GM12891 (cell line): ENCODE measurements around the gene LTO1.
A peak's percentile ranks its signal among the peaks of the same experiment; 100 is the strongest.

ENCODE experiments used
- DNase-seq: peaks from one replicate; pipeline ENCODE4 v3.0.0; 2011; ENCODE audit warnings: low spot score; ENCODE audit not compliant: insufficient read length
- FAIRE-seq: peaks from 2 replicates; lab custom pipeline; 2011; peaks lifted over from hg19 to GRCh38; lab: Jason Lieb, UNC
- PAX5 ChIP-seq: IDR thresholded peaks from 2 replicates; pipeline ENCODE4 v1.6.1; 2011; ENCODE audit warnings: low read length, moderate library complexity, mild to moderate bottlenecking; ENCODE audit not compliant: insufficient read depth, severe bottlenecking
- POLR2A ChIP-seq: IDR thresholded peaks from 2 replicates; pipeline ENCODE4 v1.6.1; 2011; ENCODE audit warnings: low read depth, low read length, control low read depth
- POLR2AphosphoS5 ChIP-seq: IDR thresholded peaks from 2 replicates; pipeline ENCODE4 v1.6.1; 2011; ENCODE audit warnings: low read depth, low read length, control low read depth
- POU2F2 ChIP-seq: IDR thresholded peaks from 2 replicates; pipeline ENCODE4 v1.6.1; 2011; ENCODE audit warnings: low read depth, mild to moderate bottlenecking, control low read depth, low read length, moderate library complexity
- SPI1 ChIP-seq: IDR thresholded peaks from 2 replicates; pipeline ENCODE4 v1.6.1; 2011; ENCODE audit warnings: low read depth, low read length, control low read depth
- TAF1 ChIP-seq: IDR thresholded peaks from 2 replicates; pipeline ENCODE4 v1.6.1; 2011; ENCODE audit warnings: low read depth, low read length, control low read depth

The LTO1 gene

GRCh38 chr11:69641681-69642548 is 33.2 kb downstream of the LTO1 start:
- DNase-seq = no peak
- FAIRE-seq = no peak
- TF ChIP-seq POLR2A = no peak
- TF ChIP-seq PAX5 = no peak
- no peak for TF ChIP-seq POLR2AphosphoS5
- no peak for TF ChIP-seq POU2F2
- no peak for TF ChIP-seq TAF1
- no peak for TF ChIP-seq SPI1

DNA sequence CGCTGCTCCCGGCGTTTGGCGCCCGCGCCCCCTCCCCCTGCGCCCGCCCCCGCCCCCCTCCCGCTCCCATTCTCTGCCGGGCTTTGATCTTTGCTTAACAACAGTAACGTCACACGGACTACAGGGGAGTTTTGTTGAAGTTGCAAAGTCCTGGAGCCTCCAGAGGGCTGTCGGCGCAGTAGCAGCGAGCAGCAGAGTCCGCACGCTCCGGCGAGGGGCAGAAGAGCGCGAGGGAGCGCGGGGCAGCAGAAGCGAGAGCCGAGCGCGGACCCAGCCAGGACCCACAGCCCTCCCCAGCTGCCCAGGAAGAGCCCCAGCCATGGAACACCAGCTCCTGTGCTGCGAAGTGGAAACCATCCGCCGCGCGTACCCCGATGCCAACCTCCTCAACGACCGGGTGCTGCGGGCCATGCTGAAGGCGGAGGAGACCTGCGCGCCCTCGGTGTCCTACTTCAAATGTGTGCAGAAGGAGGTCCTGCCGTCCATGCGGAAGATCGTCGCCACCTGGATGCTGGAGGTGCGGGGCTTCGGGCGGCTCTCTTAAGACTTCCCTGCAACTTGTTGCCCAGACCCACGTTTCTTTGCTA is 34.1 kb downstream of the LTO1 start, which contains the start of gene CCND1:
Gene CCND1 (plus strand): TSS at position 162 of the 587 bp plus-strand sequence. CDS start 158 bp downstream, at position 320.
- FAIRE-seq (peak; percentile 67), DNase-seq (no peak)
- no peak for TF ChIP-seq PAX5
- TF ChIP-seq TAF1 = peak; percentile 43; the same call in 1 of the 2 replicates
- no peak for TF ChIP-seq SPI1
- TF ChIP-seq POLR2AphosphoS5 = peak; percentile 82
- peak; percentile 78 for TF ChIP-seq POLR2A

DNA sequence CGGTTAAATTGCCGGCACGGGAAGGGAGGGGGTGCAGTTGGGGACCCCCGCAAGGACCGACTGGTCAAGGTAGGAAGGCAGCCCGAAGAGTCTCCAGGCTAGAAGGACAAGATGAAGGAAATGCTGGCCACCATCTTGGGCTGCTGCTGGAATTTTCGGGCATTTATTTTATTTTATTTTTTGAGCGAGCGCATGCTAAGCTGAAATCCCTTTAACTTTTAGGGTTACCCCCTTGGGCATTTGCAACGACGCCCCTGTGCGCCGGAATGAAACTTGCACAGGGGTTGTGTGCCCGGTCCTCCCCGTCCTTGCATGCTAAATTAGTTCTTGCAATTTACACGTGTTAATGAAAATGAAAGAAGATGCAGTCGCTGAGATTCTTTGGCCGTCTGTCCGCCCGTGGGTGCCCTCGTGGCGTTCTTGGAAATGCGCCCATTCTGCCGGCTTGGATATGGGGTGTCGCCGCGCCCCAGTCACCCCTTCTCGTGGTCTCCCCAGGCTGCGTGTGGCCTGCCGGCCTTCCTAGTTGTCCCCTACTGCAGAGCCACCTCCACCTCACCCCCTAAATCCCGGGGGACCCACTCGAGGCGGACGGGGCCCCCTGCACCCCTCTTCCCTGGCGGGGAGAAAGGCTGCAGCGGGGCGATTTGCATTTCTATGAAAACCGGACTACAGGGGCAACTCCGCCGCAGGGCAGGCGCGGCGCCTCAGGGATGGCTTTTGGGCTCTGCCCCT is 34.7 kb downstream of the LTO1 start:
- DNase-seq (no peak), FAIRE-seq (no peak)
- TF ChIP-seq POU2F2 (no peak), TAF1 (no peak), POLR2A (no peak), POLR2AphosphoS5 (no peak), SPI1 (no peak), PAX5 (no peak)

- DNase-seq = no peak
- FAIRE-seq = no peak
Observed at GRCh38 chr11:69639831-69640230, 35.3 kb downstream of the LTO1 start.

DNA sequence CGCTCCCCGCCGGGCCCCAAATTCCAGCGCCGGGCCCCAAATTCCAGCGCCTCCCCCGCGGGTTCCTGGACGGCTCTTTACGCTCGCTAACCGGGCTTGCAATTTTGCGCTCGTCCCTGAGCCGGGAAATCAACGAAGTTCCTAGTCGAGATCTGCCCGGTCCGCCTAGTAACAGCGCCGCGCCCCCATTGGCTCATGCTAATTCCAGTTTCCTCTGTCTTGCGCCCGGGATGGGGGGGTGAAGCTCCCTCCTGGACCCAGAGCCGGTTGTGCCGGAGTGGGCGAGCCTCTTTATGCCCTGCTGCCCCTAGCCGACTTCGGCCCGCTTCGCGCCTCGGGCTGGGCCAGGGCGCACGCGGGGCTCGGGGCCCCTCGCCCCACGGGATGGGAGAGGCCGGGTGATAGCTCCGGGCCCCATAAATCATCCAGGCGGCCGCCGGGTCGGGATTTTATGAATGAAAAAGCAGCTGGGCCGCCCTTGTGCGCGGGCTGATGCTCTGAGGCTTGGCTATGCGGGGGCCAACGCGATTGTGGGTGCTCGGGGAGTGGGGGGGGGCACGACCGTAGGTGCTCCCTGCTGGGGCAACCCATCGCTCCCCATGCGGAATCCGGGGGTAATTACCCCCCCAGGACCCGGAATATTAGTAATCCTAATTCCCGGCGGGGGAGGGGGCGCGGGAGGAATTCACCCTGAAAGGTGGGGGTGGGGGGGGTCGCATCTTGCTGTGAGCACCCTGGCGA is 36.0 kb downstream of the LTO1 start:
- DNase-seq (no peak), FAIRE-seq (no peak)
- TF ChIP-seq TAF1 (no peak), POU2F2 (no peak), POLR2AphosphoS5 (no peak), PAX5 (no peak), POLR2A (no peak), SPI1 (no peak)

More at GRCh38 chr11:69639831-69640230, 35.3 kb downstream of the LTO1 start:
- no peak for TF ChIP-seq SPI1
- TF ChIP-seq TAF1 = no peak
- no peak for TF ChIP-seq POLR2AphosphoS5
- no peak for TF ChIP-seq POU2F2
- no peak for TF ChIP-seq PAX5
- TF ChIP-seq POLR2A = no peak

- DNase-seq (no peak), FAIRE-seq (no peak)
- TF ChIP-seq POU2F2 (no peak), SPI1 (no peak), TAF1 (no peak), POLR2A (no peak), PAX5 (no peak), POLR2AphosphoS5 (no peak)
Observed at GRCh38 chr11:69637941-69638871, 36.9 kb downstream of the LTO1 start.

- DNase-seq = no peak
- no peak for FAIRE-seq
- no peak for TF ChIP-seq PAX5
- TF ChIP-seq POLR2AphosphoS5 = no peak
- TF ChIP-seq POU2F2 = no peak
- no peak for TF ChIP-seq SPI1
- no peak for TF ChIP-seq POLR2A
- no peak for TF ChIP-seq TAF1
Observed at GRCh38 chr11:69637198-69637940, 37.8 kb downstream of the LTO1 start.
